NCI-H146 treated with DMSO at 0.1 percent for 48 hours (cell line): ENCODE measurements around the gene ZNF79.

Experiments
- DNase-seq: peaks from one replicate; lab custom pipeline; 2025; ENCODE audit not compliant: unreplicated experiment; lab: John Stamatoyannopoulos, UW

The ZNF79 gene

GRCh38 chr9:127492616-127493015 is 68.4 kb downstream of the ZNF79 start:
- no peak for DNase-seq

GRCh38 chr9:127493592-127494303 is 69.6 kb downstream of the ZNF79 start:
- no peak for DNase-seq

DNA sequence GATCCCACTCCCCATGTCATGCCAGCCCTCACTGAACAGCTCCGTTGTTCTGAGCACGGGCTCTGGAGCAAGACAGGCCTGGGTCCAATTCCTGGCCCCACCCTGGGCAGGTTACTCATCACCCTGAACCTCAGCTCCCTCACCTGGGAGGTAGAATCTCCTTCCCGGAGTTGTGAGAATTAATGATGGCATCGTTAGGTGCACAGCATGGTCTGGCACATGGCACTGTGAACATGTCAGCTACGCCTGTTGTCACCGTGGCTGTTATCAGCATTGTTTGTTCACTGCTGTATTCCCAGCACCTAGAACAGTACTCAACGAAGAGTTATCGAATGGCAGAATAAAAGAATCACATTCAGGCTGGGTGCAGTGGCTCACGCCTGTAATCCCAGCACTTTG is 70.1 kb downstream of the ZNF79 start:
- no peak for DNase-seq
